Mesenchymal stem cell (in vitro differentiated cells and primary cell): Measurements from ENCODE around the gene APP.

ENCODE experiments used
- DNase-seq: peaks from one replicate; pipeline ENCODE4 v3.0.0-alpha.2; 2013
- H2AFZ ChIP-seq: one replicate; pipeline ENCODE4 v1.6.1; 2013; ENCODE audit warnings: low read depth, mild to moderate bottlenecking, control low read depth, inconsistent platforms, low read length, moderate library complexity
- H2AK5ac ChIP-seq: 2 replicates; pipeline ENCODE4 v1.6.1; 2013; ENCODE audit warnings: low read length, moderate library complexity, mild to moderate bottlenecking, inconsistent platforms; ENCODE audit not compliant: severe bottlenecking
- H2BK120ac ChIP-seq: one replicate; pipeline ENCODE4 v1.6.1; 2013; ENCODE audit warnings: low read depth, mild to moderate bottlenecking, inconsistent platforms, low read length, moderate library complexity
- H2BK12ac ChIP-seq, 2 experiments: one replicate each; pipeline ENCODE4 v1.6.1; 2013; ENCODE audit warnings: inconsistent platforms in 2 of 2, low read length in 2 of 2, mild to moderate bottlenecking in 2 of 2, moderate library complexity in 2 of 2, control low read depth in 1 of 2
- H2BK15ac ChIP-seq: one replicate; pipeline ENCODE4 v1.6.1; 2013; ENCODE audit warnings: mild to moderate bottlenecking, low read depth, inconsistent platforms; ENCODE audit not compliant: poor library complexity, severe bottlenecking
- H2BK5ac ChIP-seq: 2 replicates; pipeline ENCODE4 v1.6.1; 2013; ENCODE audit warnings: low read depth, mild to moderate bottlenecking, low read length, control low read depth, inconsistent platforms; ENCODE audit not compliant: poor library complexity, severe bottlenecking
- H3K14ac ChIP-seq, 2 experiments: one replicate each; pipeline ENCODE4 v1.6.1; 2013; ENCODE audit warnings: inconsistent platforms in 2 of 2, low read length in 2 of 2, control low read depth in 1 of 2, mild to moderate bottlenecking in 1 of 2, moderate library complexity in 1 of 2
- H3K18ac ChIP-seq, 2 experiments: one replicate each; pipeline ENCODE4 v1.6.1; 2013; ENCODE audit warnings: inconsistent platforms in 2 of 2, low read length in 2 of 2, control low read depth in 1 of 2, low read depth in 1 of 2, mild to moderate bottlenecking in 1 of 2
- H3K23ac ChIP-seq, 2 experiments: one replicate each; pipeline ENCODE4 v1.6.1; 2013; ENCODE audit warnings: inconsistent platforms in 2 of 2, low read length in 2 of 2, mild to moderate bottlenecking in 2 of 2, moderate library complexity in 2 of 2, control low read depth in 1 of 2
- H3K27ac ChIP-seq: 2 replicates; pipeline ENCODE4 v1.5.1; 2013; ENCODE audit warnings: mild to moderate bottlenecking, moderate library complexity, low read length, control low read depth, inconsistent platforms; ENCODE audit not compliant: poor library complexity, severe bottlenecking
- H3K27me3 ChIP-seq, 2 experiments: 2 replicates each; pipeline versions ENCODE4 v1.6.1 to v1.7.0; 2013; ENCODE audit warnings: low read length in 2 of 2, mild to moderate bottlenecking in 2 of 2, moderate library complexity in 2 of 2, control low read depth in 1 of 2, inconsistent platforms in 1 of 2; ENCODE audit not compliant: control insufficient read depth in 1 of 2, insufficient read depth in 1 of 2
- H3K36me3 ChIP-seq, 2 experiments: 2 replicates each; pipeline versions ENCODE4 v1.6.1 to v1.7.0; 2013; ENCODE audit warnings: low read length in 2 of 2, control low read depth in 1 of 2, inconsistent platforms in 1 of 2, low read depth in 1 of 2, mild to moderate bottlenecking in 1 of 2; ENCODE audit not compliant: insufficient read depth in 2 of 2, control insufficient read depth in 1 of 2
- H3K4ac ChIP-seq, 2 experiments: one replicate each; pipeline ENCODE4 v1.6.1; 2013; ENCODE audit warnings: inconsistent platforms in 2 of 2, low read length in 2 of 2, mild to moderate bottlenecking in 2 of 2, moderate library complexity in 2 of 2, control low read depth in 1 of 2, low read depth in 1 of 2
- H3K4me1 ChIP-seq: 2 replicates; pipeline ENCODE4 v1.6.1; 2013; ENCODE audit warnings: low read depth, low read length, control low read depth; ENCODE audit not compliant: control insufficient read depth, insufficient read depth
- H3K4me2 ChIP-seq: 2 replicates; pipeline ENCODE4 v1.6.1; 2013; ENCODE audit warnings: low read length, mild to moderate bottlenecking, inconsistent platforms; ENCODE audit not compliant: poor library complexity, severe bottlenecking
- H3K4me3 ChIP-seq, 2 experiments: 2 replicates each; pipeline versions ENCODE4 v1.5.1 to v1.7.0; 2013; ENCODE audit warnings: low read length in 2 of 2, mild to moderate bottlenecking in 2 of 2, control low read depth in 1 of 2, low read depth in 1 of 2; ENCODE audit not compliant: insufficient read depth in 1 of 2
- H3K79me1 ChIP-seq: replicated peaks from 2 replicates; pipeline ENCODE4 v1.6.1; 2013; ENCODE audit warnings: mild to moderate bottlenecking, control low read depth, low read length, inconsistent platforms; ENCODE audit not compliant: poor library complexity, severe bottlenecking
- H3K9ac ChIP-seq: 2 replicates; pipeline ENCODE4 v1.7.0; 2013; ENCODE audit warnings: mild to moderate bottlenecking, low read length, moderate library complexity
- H3K9me3 ChIP-seq: 2 replicates; pipeline ENCODE4 v1.7.0; 2013; ENCODE audit warnings: mild to moderate bottlenecking, low read length; ENCODE audit not compliant: control insufficient read depth
- H4K8ac ChIP-seq: one replicate; pipeline ENCODE4 v1.6.1; 2013; ENCODE audit warnings: inconsistent platforms, mild to moderate bottlenecking, low read length, moderate library complexity
- H4K91ac ChIP-seq: one replicate; pipeline ENCODE4 v1.6.1; 2013; ENCODE audit warnings: mild to moderate bottlenecking, low read length, inconsistent platforms
- WGBS: methylation state at CpG from one replicate; pipeline ENCODE4 v1.1.7; 2013; ENCODE audit warnings: mixed read lengths; 5-methylcytosine and 5-hydroxymethylcytosine counted together

The APP gene

GRCh38 chr21:26148071-26148839 is 22.3 kb downstream of the APP start:
- H4K8ac ChIP-seq = peak overlapping the region; percentile 27
- H2AK5ac ChIP-seq = no peak overlapping the region
- WGBS = 13% methylated on average over 2 of the region's 3 CpGs
- no peak overlapping the region for H4K91ac ChIP-seq
- no peak overlapping the region for H3K23ac ChIP-seq
- no peak overlapping the region for H3K4ac ChIP-seq
- H2BK15ac ChIP-seq = peak overlapping the region; percentile 49
- H3K36me3 ChIP-seq = peaks cover 0 to 31% of the 10 kb centered on the region in 2 experiments
- no peaks in the 10 kb centered on the region for H3K27me3 ChIP-seq
- H2BK12ac ChIP-seq = no peak overlapping the region
- H3K4me3 ChIP-seq = no peak overlapping the region
- DNase-seq = peak; percentile 40
- no peak overlapping the region for H3K14ac ChIP-seq
- H3K4me2 ChIP-seq = peak overlapping the region; percentile 25
- peaks cover 10% of the 10 kb centered on the region for H3K79me1 ChIP-seq
- no peak overlapping the region for H2BK5ac ChIP-seq
- no peak overlapping the region for H3K18ac ChIP-seq
- H3K9ac ChIP-seq = peak overlapping the region; percentile 65
- no peaks in the 10 kb centered on the region for H3K9me3 ChIP-seq
- H3K4me1 ChIP-seq = peaks cover 10% of the 10 kb centered on the region
- peak overlapping the region; percentile 73 for H3K27ac ChIP-seq
- H2AFZ ChIP-seq = no peak overlapping the region
- H2BK120ac ChIP-seq = no peak overlapping the region

GRCh38 chr21:26147535-26147934 is 23.0 kb downstream of the APP start:
- Histone ChIP-seq H2BK5ac (no peak overlapping the region), H2BK120ac (no peak overlapping the region), H3K4me1 (peaks cover 10% of the 10 kb centered on the region), H3K27ac (peak overlapping the region; percentile 64), H3K14ac (peak overlapping the region in 1 of 2 experiments; percentile 57), H3K4ac (no peak overlapping the region), H4K8ac (no peak overlapping the region), H3K9ac (no peak overlapping the region), H3K9me3 (no peaks in the 10 kb centered on the region), H3K18ac (no peak overlapping the region), H2AFZ (no peak overlapping the region), H3K79me1 (peaks cover 10% of the 10 kb centered on the region), H2BK12ac (no peak overlapping the region), H3K36me3 (peaks cover 0 to 34% of the 10 kb centered on the region in 2 experiments), H3K27me3 (no peaks in the 10 kb centered on the region), H3K4me2 (no peak overlapping the region), H3K23ac (no peak overlapping the region), H4K91ac (no peak overlapping the region), H2AK5ac (no peak overlapping the region), H3K4me3 (no peak overlapping the region), H2BK15ac (no peak overlapping the region)
- no peak for DNase-seq
- 74% methylated on average over 4 of the region's 4 CpGs for WGBS

- Histone ChIP-seq H3K9me3 (no peaks in the 10 kb centered on the region), H2BK12ac (no peak overlapping the region), H3K4me2 (no peak overlapping the region), H3K27ac (no peak overlapping the region), H3K4me1 (peaks cover 10% of the 10 kb centered on the region), H2AFZ (no peak overlapping the region), H3K9ac (no peak overlapping the region), H2BK120ac (no peak overlapping the region), H3K4ac (no peak overlapping the region), H3K23ac (no peak overlapping the region), H3K4me3 (no peak overlapping the region), H3K27me3 (no peaks in the 10 kb centered on the region), H4K8ac (no peak overlapping the region), H3K14ac (no peak overlapping the region), H2BK15ac (no peak overlapping the region), H2BK5ac (no peak overlapping the region), H2AK5ac (no peak overlapping the region), H4K91ac (no peak overlapping the region), H3K18ac (no peak overlapping the region), H3K36me3 (peaks cover 0 to 42% of the 10 kb centered on the region in 2 experiments), H3K79me1 (peaks cover 10% of the 10 kb centered on the region)
- no peak for DNase-seq
- no CpG with 5 or more reads among the region's 1 CpG for WGBS
Measured at GRCh38 chr21:26146681-26147080, 23.9 kb downstream of the APP start.

GRCh38 chr21:26144031-26144430 is 26.5 kb downstream of the APP start:
- H3K4ac ChIP-seq = no peak overlapping the region
- peaks cover 8% of the 10 kb centered on the region for H3K4me1 ChIP-seq
- H3K4me2 ChIP-seq = no peak overlapping the region
- no peak overlapping the region for H3K23ac ChIP-seq
- no peak overlapping the region for H3K9ac ChIP-seq
- no peak overlapping the region for H2BK12ac ChIP-seq
- no peak overlapping the region for H2AK5ac ChIP-seq
- no peak overlapping the region for H2AFZ ChIP-seq
- H3K18ac ChIP-seq = no peak overlapping the region
- peaks cover 0 to 37% of the 10 kb centered on the region in 2 experiments for H3K36me3 ChIP-seq
- H3K9me3 ChIP-seq = no peaks in the 10 kb centered on the region
- H4K91ac ChIP-seq = no peak overlapping the region
- H3K27ac ChIP-seq = no peak overlapping the region
- no peak overlapping the region for H3K4me3 ChIP-seq
- no peak overlapping the region for H2BK120ac ChIP-seq
- H4K8ac ChIP-seq = no peak overlapping the region
- DNase-seq = no peak
- H3K79me1 ChIP-seq = peaks cover 8% of the 10 kb centered on the region
- H2BK5ac ChIP-seq = no peak overlapping the region
- H2BK15ac ChIP-seq = no peak overlapping the region
- WGBS = 98% methylated on average over 4 of the region's 4 CpGs
- H3K27me3 ChIP-seq = no peaks in the 10 kb centered on the region
- no peak overlapping the region for H3K14ac ChIP-seq
